Fibroblast of the conjunctiva (primary cell): ENCODE measurements around the gene IL17RB.

Experiments used
- DNase-seq: peaks from one replicate; pipeline ENCODE4 v3.0.0-alpha.2; 2010; ENCODE audit warnings: low read depth

IL17RB gene

GRCh38 chr3:53830944-53831343 lies 15.4 kb upstream of the IL17RB start:
- no peak for DNase-seq

GRCh38 chr3:53833053-53833645 lies 13.2 kb upstream of the IL17RB start:
- DNase-seq = no peak

DNA sequence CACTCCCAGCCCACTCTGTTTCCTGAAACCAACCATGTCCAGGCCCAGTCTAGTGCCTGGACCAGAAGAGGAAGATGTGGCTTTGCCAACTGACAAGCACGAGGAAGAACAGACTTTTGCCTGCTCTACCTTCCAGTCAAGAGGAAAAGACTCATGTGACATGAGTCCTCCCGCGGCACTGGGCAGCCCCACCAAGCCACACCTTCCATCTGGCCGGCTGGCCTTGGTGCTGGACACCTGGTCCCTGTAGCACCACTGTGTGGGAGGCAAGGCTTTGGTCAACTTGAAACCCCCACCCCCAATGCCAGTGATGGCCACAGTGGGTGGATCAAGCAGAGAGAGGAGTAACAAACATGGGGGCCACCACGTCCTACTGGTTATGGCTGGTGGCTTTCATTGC lies 12.7 kb upstream of the IL17RB start:
- DNase-seq = no peak

GRCh38 chr3:53834429-53835095 lies 11.8 kb upstream of the IL17RB start:
- DNase-seq = no peak

DNA sequence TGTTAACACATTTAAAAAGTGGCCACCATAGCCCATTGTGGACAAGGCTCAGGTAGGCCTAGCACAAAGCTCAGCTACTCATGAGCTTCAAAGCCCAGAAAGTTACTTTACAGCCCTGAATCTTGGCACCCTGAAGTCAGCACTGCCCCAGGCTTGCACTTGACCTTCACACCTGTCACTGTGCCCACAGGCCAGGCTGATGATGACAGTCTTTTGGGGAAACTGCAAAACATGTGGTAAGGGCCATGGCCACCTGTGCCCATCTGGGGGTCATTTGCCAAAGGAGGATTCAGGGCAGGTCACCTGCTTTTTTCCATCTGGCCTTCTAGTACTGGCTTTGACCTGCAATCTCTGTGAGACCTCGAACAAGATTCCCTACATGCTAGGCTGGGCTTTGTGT lies 11.1 kb upstream of the IL17RB start:
- no peak for DNase-seq

GRCh38 chr3:53836084-53836872 lies 10.1 kb upstream of the IL17RB start:
- no peak for DNase-seq

- no peak for DNase-seq
Observed at GRCh38 chr3:53837331-53837730, 9.0 kb upstream of the IL17RB start.

DNA sequence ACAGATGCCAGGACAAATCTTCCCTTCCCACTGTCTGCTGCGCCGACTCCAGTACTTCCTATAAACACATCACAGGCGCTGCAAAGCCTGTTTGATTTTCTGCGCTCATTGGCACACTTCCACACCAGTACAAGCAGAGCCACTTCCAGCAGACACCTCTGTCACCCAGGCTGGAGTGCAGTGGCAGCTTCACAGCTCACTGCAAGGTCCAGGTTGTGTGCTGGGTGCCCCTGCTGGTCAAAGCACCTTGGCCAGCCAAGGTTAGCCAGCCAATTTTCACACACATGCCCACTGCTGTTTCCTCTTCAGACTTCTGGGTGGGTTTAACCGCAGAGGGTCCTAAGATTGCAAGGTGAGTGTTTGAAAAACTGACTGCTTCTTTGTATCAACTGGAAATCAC lies 5.1 kb upstream of the IL17RB start:
- no peak for DNase-seq

DNA sequence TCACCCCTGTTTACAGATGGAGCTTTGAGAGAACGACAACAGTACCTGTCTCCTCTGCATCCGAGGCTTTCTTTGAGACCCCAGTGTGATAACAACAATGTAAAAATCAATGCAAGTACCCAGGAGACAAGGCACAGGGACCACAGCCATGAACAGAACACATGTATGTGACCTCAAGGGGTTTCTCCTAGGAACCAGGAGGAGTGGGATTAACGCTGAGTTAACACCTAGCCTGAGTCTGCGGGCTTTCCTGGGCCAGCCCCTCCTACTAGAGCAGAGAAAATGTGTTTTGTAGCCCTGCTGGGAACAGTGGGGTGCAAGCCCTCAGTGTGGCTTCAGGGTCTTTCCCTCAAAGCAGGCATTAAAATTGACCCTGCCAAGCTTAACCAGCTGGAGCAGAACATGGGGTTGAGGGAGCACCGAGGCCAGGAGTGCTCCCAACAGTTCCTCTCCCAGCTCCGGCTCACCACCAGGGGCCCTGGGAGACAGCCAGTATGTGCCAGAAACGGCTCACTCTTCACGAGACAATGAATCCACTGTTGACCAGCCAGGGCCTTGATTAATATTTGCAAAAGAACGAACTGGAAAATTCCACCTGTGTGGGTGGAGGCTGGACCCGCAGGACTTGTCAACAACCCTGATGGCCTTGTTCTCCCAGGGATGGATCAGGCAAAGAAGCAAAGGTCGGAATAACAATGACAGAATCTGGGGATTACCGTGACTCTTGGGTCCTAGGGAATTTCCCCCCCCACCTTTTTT lies 3.8 kb upstream of the IL17RB start:
- DNase-seq = no peak

- no peak for DNase-seq
Observed at GRCh38 chr3:53843195-53844177, 2.9 kb upstream of the IL17RB start.

DNA sequence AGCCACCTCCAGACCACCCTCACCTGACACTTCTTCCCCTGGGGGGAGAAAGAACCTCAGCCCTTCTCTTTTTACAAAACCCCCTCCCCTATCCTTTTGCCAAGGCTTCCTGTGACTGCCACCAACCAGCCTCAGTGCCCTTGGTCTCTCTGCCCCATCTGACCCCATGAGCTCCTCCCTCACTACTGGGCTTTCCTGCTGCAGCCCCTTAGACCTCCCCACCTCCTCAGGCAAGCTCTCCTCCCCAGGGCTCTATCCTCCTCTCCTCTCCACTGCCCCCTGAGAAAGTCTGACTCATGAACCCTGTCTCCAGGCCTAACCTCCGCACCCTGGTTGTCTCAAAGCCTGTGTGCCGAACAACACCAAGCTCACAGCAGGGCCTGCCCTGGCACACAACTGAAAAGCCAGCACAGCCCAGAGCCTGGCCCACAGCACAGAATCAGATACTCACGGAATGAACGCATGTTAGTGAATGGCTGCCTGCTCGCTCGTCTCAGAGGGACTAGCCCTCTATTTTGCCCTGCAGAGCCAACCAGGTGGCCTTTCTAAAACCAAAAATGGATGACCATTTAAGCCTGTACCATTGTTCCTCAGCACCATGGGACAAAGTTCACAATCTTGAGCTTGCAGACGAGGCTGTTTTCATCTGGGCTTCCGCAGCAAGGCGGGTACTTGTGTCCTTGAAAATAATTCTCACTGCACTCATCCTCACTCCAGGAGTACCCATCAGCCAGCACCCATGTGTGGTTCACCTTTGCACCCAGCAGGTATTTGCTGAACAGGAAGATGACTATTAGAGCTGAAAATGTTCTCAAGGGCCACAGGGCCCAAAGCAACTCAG lies 1.9 kb upstream of the IL17RB start:
- DNase-seq = no peak

- no peak for DNase-seq
Observed at GRCh38 chr3:53845103-53845880, 1.1 kb upstream of the IL17RB start.

DNA sequence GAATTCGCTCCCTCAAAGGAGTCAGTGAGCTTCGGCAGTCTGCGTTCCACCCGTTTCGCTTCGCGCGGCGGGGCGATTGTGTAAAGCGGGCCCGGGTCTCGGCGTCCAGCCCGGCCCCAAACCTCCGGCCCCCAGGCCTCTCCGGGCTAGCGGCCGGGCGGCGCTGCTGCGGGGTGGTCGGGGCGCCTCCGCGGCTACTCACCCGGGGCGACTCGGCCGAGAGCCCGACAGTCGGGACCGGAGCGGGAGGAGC lies 561 bp upstream of the IL17RB start:
- DNase-seq = no peak

DNA sequence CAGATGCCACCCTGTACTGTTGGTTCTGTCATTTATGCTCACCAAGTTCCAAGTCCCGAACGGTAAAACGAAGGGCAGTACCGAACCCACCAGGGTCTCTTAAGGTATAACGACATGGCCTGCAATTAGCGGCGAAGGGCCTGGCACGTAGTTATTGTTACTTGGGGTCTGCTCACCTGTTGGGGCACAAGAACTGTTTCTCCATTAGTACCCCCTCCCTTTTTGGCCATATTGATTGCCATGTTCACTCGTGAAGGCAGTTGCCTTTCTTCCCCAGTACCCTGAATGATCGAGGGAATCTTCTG lies 435 bp downstream of the IL17RB start:
- DNase-seq = no peak

GRCh38 chr3:53849916-53850315 lies 3.5 kb downstream of the IL17RB start:
- no peak for DNase-seq

DNA sequence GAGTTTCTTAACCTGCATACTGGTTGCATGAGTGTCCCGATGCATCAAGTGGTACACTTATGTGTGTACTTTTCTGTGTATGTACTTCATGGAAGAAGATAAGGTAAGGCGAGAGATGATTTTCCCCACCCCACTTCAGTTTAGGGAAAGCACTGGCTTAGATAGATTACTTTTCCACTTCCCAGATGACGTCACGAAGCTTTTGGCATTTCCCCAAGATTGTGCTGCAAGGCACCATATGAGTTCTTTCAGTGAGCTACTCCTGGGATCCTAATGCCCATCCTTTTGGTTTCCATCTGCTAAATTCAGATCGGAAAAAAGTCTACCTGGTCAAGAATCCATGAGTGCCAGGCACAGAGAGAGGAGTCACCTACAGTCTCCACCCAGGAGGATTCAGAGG lies 4.5 kb downstream of the IL17RB start:
- peak; percentile 5 for DNase-seq

DNA sequence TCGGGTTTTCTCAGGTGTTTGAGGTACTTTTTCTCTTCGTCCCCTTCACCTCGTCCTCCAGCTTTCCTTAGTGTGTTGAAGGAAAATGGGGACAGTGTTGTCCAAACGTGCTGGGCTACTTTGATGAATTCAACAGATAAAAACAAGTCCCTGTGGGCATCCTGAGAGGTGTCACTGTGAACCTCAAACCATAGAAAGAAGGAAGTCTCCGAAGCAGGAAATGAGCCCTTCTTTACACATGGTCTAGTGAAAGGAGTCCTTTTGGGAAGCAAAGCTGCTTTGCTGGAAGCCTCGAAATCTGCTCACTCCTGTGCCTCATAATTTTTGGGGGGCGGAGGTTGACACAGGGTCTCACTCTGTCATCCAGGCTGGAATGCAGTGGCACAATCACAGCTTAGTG lies 10.6 kb downstream of the IL17RB start:
- DNase-seq = no peak

DNA sequence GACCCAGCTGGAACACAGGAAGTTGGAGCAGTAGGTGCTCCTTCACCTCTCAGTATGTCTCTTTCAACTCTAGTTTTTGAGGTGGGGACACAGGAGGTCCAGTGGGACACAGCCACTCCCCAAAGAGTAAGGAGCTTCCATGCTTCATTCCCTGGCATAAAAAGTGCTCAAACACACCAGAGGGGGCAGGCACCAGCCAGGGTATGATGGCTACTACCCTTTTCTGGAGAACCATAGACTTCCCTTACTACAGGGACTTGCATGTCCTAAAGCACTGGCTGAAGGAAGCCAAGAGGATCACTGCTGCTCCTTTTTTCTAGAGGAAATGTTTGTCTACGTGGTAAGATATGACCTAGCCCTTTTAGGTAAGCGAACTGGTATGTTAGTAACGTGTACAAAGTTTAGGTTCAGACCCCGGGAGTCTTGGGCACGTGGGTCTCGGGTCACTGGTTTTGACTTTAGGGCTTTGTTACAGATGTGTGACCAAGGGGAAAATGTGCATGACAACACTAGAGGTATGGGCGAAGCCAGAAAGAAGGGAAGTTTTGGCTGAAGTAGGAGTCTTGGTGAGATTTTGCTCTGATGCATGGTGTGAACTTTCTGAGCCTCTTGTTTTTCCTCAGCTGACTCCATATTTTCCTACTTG lies 11.9 kb downstream of the IL17RB start:
- no peak for DNase-seq

- DNase-seq = no peak
Observed at GRCh38 chr3:53859178-53859577, 12.8 kb downstream of the IL17RB start.

- no peak for DNase-seq
Observed at GRCh38 chr3:53860196-53860595, 13.8 kb downstream of the IL17RB start.
